HG03571 (cell line): ENCODE data around the gene TRAF1.

Experiments used
- ATAC-seq: cut with Tn5 transposase; IDR thresholded peaks from one replicate; pipeline ENCODE4 v1.9.1; 2021; ENCODE audit not compliant: unreplicated experiment

Gene TRAF1

GRCh38 chr9:120941046-120941770 is 14.6 kb upstream of the TRAF1 start:
- no peak for ATAC-seq

- no peak for ATAC-seq
These were observed 14.0 kb upstream of the TRAF1 start for GRCh38 chr9:120940573-120940972.

- ATAC-seq: no peak
These were observed 12.3 kb upstream of the TRAF1 start for GRCh38 chr9:120938851-120939250.

GRCh38 chr9:120937596-120937995 is 11.0 kb upstream of the TRAF1 start:
- ATAC-seq: no peak

- ATAC-seq: no peak
These were observed 10.5 kb upstream of the TRAF1 start for GRCh38 chr9:120937127-120937526.

GRCh38 chr9:120936764-120937122 is 10.1 kb upstream of the TRAF1 start:
- ATAC-seq: no peak

GRCh38 chr9:120936011-120936763 is 9.6 kb upstream of the TRAF1 start:
- no peak for ATAC-seq

GRCh38 chr9:120935383-120935857 is 8.8 kb upstream of the TRAF1 start:
- ATAC-seq: no peak

- no peak for ATAC-seq
These were observed 7.7 kb upstream of the TRAF1 start for GRCh38 chr9:120934281-120934680.

- ATAC-seq: no peak
These were observed 6.9 kb upstream of the TRAF1 start for GRCh38 chr9:120933310-120934055.

- ATAC-seq: peak; percentile 0
These were observed 5.7 kb upstream of the TRAF1 start for GRCh38 chr9:120932086-120932823.

GRCh38 chr9:120931231-120932085 is 4.9 kb upstream of the TRAF1 start:
- peak; percentile 44 for ATAC-seq

GRCh38 chr9:120929229-120929791 is 2.7 kb upstream of the TRAF1 start:
- no peak for ATAC-seq

GRCh38 chr9:120928483-120929228 is 2.1 kb upstream of the TRAF1 start:
- peak; percentile 27 for ATAC-seq

GRCh38 chr9:120928015-120928482 is 1.5 kb upstream of the TRAF1 start:
- no peak for ATAC-seq

- ATAC-seq: no peak
These were observed 846 bp upstream of the TRAF1 start for GRCh38 chr9:120927269-120928014.

- peak; percentile 39 for ATAC-seq
These were observed 830 bp downstream of the TRAF1 start for GRCh38 chr9:120925535-120926396.
